ENCODE measurements around the gene EFCC1. TPM values are rescaled to one million over a fixed set of nuclear protein-coding genes. Genes with fewer than 3 reads are reported as not detected.

The EFCC1 gene
- total and polyA plus RNA-seq, 2 experiments from 2014 or later: 0.23 to 0.50 TPM

DNA sequence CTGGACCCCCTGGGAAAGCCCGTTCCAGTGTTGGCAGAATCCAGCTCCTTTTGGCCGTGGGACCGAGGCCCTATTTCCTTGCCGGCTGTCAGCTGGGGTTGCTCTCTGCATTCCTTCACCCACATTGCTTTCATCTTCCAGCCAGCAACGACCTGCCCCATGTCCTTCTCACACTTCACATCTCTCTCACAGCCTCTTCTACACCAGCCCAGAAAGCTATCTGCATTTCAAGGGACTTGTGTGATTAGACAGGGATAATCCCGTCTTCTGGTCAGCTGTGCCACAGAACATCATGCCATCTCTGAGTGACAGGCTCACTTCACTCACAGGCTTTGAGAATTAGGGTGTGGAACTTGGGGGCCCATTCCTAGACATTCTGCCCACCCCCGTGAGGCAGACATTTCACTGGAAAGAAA lies 16.4 kb downstream of the EFCC1 start:
- no peak overlapping the region for H2AFZ ChIP-seq
- H4K20me1 ChIP-seq (ENCODE audit: insufficient read depth, poor library complexity, severe bottlenecking): no peaks in the 10 kb centered on the region
- H3K9me2 ChIP-seq (replicated peaks; ENCODE audit: insufficient read depth): no peaks in the 10 kb centered on the region
- no peaks in the 10 kb centered on the region for H3K27me3 ChIP-seq
- H3K4me2 ChIP-seq: no peak overlapping the region
- no peak for DNase-seq (ENCODE audit: low spot score)
- no peaks in the 10 kb centered on the region for H3K79me2 ChIP-seq
- WGBS (ENCODE audit: low lambda C conversion rate, missing lambda C conversion rate): 60% methylated on average over 7 of the region's 7 CpGs
- no peaks in the 10 kb centered on the region for H3K36me3 ChIP-seq (replicated peaks; ENCODE audit: insufficient read depth, low read depth)
- no peaks in the 10 kb centered on the region for H3K9me3 ChIP-seq (ENCODE audit: low read depth)
- H3K4me3 ChIP-seq: no peak overlapping the region
- no peak overlapping the region for H3K27ac ChIP-seq
- peaks cover 6% of the 10 kb centered on the region for H3K4me1 ChIP-seq (ENCODE audit: insufficient read depth)
- TF ChIP-seq EZH2 (IDR thresholded peaks at IDR 0.05; ENCODE audit: borderline replicate concordance) (no peak), EZH2phosphoT487 (IDR thresholded peaks at IDR 0.05; ENCODE audit: low read depth, severe bottlenecking, unreplicated experiment) (no peak)
- TF ChIP-seq, protein P1, sequence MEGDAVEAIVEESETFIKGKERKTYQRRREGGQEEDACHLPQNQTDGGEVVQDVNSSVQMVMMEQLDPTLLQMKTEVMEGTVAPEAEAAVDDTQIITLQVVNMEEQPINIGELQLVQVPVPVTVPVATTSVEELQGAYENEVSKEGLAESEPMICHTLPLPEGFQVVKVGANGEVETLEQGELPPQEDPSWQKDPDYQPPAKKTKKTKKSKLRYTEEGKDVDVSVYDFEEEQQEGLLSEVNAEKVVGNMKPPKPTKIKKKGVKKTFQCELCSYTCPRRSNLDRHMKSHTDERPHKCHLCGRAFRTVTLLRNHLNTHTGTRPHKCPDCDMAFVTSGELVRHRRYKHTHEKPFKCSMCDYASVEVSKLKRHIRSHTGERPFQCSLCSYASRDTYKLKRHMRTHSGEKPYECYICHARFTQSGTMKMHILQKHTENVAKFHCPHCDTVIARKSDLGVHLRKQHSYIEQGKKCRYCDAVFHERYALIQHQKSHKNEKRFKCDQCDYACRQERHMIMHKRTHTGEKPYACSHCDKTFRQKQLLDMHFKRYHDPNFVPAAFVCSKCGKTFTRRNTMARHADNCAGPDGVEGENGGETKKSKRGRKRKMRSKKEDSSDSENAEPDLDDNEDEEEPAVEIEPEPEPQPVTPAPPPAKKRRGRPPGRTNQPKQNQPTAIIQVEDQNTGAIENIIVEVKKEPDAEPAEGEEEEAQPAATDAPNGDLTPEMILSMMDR (IDR thresholded peaks at IDR 0.05; ENCODE audit: poor library complexity): no peak

- Histone ChIP-seq H2AFZ (no peak overlapping the region), H3K79me2 (no peaks in the 10 kb centered on the region), H3K9me2 (replicated peaks; ENCODE audit: insufficient read depth) (no peaks in the 10 kb centered on the region), H3K4me2 (no peak overlapping the region), H3K27ac (no peak overlapping the region), H3K9me3 (ENCODE audit: low read depth) (no peaks in the 10 kb centered on the region), H3K36me3 (replicated peaks; ENCODE audit: insufficient read depth, low read depth) (no peaks in the 10 kb centered on the region), H4K20me1 (ENCODE audit: insufficient read depth, poor library complexity, severe bottlenecking) (no peaks in the 10 kb centered on the region), H3K4me1 (ENCODE audit: insufficient read depth) (peaks cover 6% of the 10 kb centered on the region), H3K27me3 (no peaks in the 10 kb centered on the region), H3K4me3 (no peak overlapping the region)
- 81% methylated on average over 2 of the region's 2 CpGs for WGBS (ENCODE audit: low lambda C conversion rate, missing lambda C conversion rate)
- TF ChIP-seq, protein P1 (IDR thresholded peaks at IDR 0.05; ENCODE audit: poor library complexity): no peak
- TF ChIP-seq EZH2phosphoT487 (IDR thresholded peaks at IDR 0.05; ENCODE audit: low read depth, severe bottlenecking, unreplicated experiment): no peak
- TF ChIP-seq EZH2 (IDR thresholded peaks at IDR 0.05; ENCODE audit: borderline replicate concordance): no peak
- DNase-seq (ENCODE audit: low spot score): no peak
Measured at GRCh38 chr3:129018271-129018670, 17.2 kb downstream of the EFCC1 start.

GRCh38 chr3:129018751-129019150 lies 17.6 kb downstream of the EFCC1 start:
- no peak for TF ChIP-seq EZH2phosphoT487 (IDR thresholded peaks at IDR 0.05; ENCODE audit: low read depth, severe bottlenecking, unreplicated experiment)
- TF ChIP-seq EZH2 (IDR thresholded peaks at IDR 0.05; ENCODE audit: borderline replicate concordance): no peak
- TF ChIP-seq, protein P1 (IDR thresholded peaks at IDR 0.05; ENCODE audit: poor library complexity): no peak
- H3K9me2 ChIP-seq (replicated peaks; ENCODE audit: insufficient read depth): no peaks in the 10 kb centered on the region
- H3K27ac ChIP-seq: no peak overlapping the region
- H3K9me3 ChIP-seq (ENCODE audit: low read depth): no peaks in the 10 kb centered on the region
- no peak for DNase-seq (ENCODE audit: low spot score)
- H2AFZ ChIP-seq: no peak overlapping the region
- H3K4me1 ChIP-seq (ENCODE audit: insufficient read depth): peaks cover 6% of the 10 kb centered on the region
- H3K4me2 ChIP-seq: no peak overlapping the region
- H4K20me1 ChIP-seq (ENCODE audit: insufficient read depth, poor library complexity, severe bottlenecking): no peaks in the 10 kb centered on the region
- H3K79me2 ChIP-seq: no peaks in the 10 kb centered on the region
- H3K4me3 ChIP-seq: no peak overlapping the region
- 82% methylated on average over 9 of the region's 9 CpGs for WGBS (ENCODE audit: low lambda C conversion rate, missing lambda C conversion rate)
- no peaks in the 10 kb centered on the region for H3K36me3 ChIP-seq (replicated peaks; ENCODE audit: insufficient read depth, low read depth)
- H3K27me3 ChIP-seq: no peaks in the 10 kb centered on the region

DNA sequence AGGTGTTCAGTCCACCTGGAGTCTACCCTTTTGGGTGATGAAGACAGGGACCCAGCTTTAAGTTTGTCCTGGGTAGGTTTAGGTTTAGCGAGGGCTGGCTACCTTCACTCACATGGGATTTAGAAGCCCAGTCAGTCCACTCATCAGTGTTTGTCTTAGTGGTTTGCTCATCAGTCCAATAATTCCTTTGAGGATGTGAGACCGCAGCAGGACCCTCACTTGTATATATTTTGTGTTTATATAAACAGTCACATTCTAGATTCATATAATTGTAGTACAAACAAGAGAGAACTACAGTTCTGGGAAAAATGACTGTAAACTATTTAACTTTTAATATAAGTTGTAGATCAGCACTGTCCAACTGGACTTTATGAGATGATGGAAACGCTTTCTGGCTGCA lies 18.2 kb downstream of the EFCC1 start:
- Histone ChIP-seq H3K4me1 (ENCODE audit: insufficient read depth) (peaks cover 6% of the 10 kb centered on the region), H3K36me3 (replicated peaks; ENCODE audit: insufficient read depth, low read depth) (no peaks in the 10 kb centered on the region), H4K20me1 (ENCODE audit: insufficient read depth, poor library complexity, severe bottlenecking) (no peaks in the 10 kb centered on the region), H3K9me3 (ENCODE audit: low read depth) (no peaks in the 10 kb centered on the region), H3K79me2 (no peaks in the 10 kb centered on the region), H2AFZ (no peak overlapping the region), H3K27me3 (no peaks in the 10 kb centered on the region), H3K27ac (no peak overlapping the region), H3K4me2 (no peak overlapping the region), H3K4me3 (no peak overlapping the region), H3K9me2 (replicated peaks; ENCODE audit: insufficient read depth) (no peaks in the 10 kb centered on the region)
- 73% methylated on average over 3 of the region's 3 CpGs for WGBS (ENCODE audit: low lambda C conversion rate, missing lambda C conversion rate)
- TF ChIP-seq, protein P1 (IDR thresholded peaks at IDR 0.05; ENCODE audit: poor library complexity): no peak
- no peak for TF ChIP-seq EZH2phosphoT487 (IDR thresholded peaks at IDR 0.05; ENCODE audit: low read depth, severe bottlenecking, unreplicated experiment)
- TF ChIP-seq EZH2 (IDR thresholded peaks at IDR 0.05; ENCODE audit: borderline replicate concordance): no peak
- no peak for DNase-seq (ENCODE audit: low spot score)
